Body of pancreas (tissue), 4 donors: ENCODE measurements around the gene PACS1. TPM values are rescaled to one million over a fixed set of nuclear protein-coding genes. Genes with fewer than 3 reads are reported as not detected.

Experiments used
- ATAC-seq: fragments of 150-250 bp; one replicate; pipeline ENCODE4 v1.9.1; 2016
- DNase-seq, 4 donors: peaks; one replicate each; pipeline ENCODE4 v3.0.0-alpha.2; 2019
- H3K27ac ChIP-seq, 4 donors: fragments of 200-600 bp; sonication (generic); 1 replicate in 3 of 4; 2 replicates in 1 of 4; pipeline versions ENCODE4 v1.5.1 to v1.6.1; 2016 to 2019; ENCODE audit warnings: mild to moderate bottlenecking in 1 of 4, mixed read lengths in 1 of 4, moderate library complexity in 1 of 4
- H3K27me3 ChIP-seq, 2 donors: fragments of 200-600 bp; sonication (generic); one replicate each; pipeline ENCODE4 v1.6.0; 2016; ENCODE audit warnings: mild to moderate bottlenecking in 1 of 2
- H3K36me3 ChIP-seq, 2 donors: fragments of 200-600 bp; sonication (generic); replicated peaks in 1 of 2; 2 replicates each; pipeline ENCODE4 v1.5.1; 2016; ENCODE audit warnings: low read depth in 2 of 2; ENCODE audit not compliant: insufficient read depth in 1 of 2
- H3K4me1 ChIP-seq: fragments of 200-600 bp; sonication (generic); one replicate; pipeline ENCODE4 v1.6.0; 2016
- H3K4me3 ChIP-seq, 2 donors: fragments of 200-600 bp; sonication (generic); 1 replicate in 1 of 2; 2 replicates in 1 of 2; pipeline ENCODE4 v1.5.1; 2016 to 2019
- H3K9me3 ChIP-seq, 3 donors: fragments of 200-600 bp; sonication (generic); 1 replicate in 2 of 3; 2 replicates in 1 of 3; pipeline ENCODE4 v1.5.1; 2016
- POLR2A ChIP-seq, 3 donors: fragments of 450-650 bp; IDR thresholded peaks; one replicate each; pipeline ENCODE4 v1.6.1; 2016; ENCODE audit warnings: antibody characterized with exemption in 3 of 3, mild to moderate bottlenecking in 2 of 3
- WGBS, 2 donors: methylation state at CpG; one replicate each; pipeline ENCODE4 v1.1.5; 2017; 5-methylcytosine and 5-hydroxymethylcytosine counted together
- intact Hi-C: fragments of 100-400 bp; cut with DNase I; formaldehyde crosslinking; loops from one replicate; pipeline ENCODE4 v1.15.1; 2023
- total RNA-seq, 2 donors: library from RNA; depleted of rRNA; stranded (reverse); fragments of >200 nt; gene quantifications; one replicate each; pipeline ENCODE4 v1.1.0, GENCODE V29; 2016
- TF ChIP-seq, protein P1 (sequence below), 7 experiments: fragments of 450-650 bp in 4 of 7; fragments of 200-600 bp in 3 of 7; sonication (generic) in 3 of 7; IDR thresholded peaks; one replicate each; pipeline ENCODE4 v1.5.1; 2016 to 2019; ENCODE audit warnings: antibody characterized with exemption in 7 of 7

The PACS1 gene
- total RNA-seq, 2 donors from 2014 or later = 17.5 to 19.7 TPM

DNA sequence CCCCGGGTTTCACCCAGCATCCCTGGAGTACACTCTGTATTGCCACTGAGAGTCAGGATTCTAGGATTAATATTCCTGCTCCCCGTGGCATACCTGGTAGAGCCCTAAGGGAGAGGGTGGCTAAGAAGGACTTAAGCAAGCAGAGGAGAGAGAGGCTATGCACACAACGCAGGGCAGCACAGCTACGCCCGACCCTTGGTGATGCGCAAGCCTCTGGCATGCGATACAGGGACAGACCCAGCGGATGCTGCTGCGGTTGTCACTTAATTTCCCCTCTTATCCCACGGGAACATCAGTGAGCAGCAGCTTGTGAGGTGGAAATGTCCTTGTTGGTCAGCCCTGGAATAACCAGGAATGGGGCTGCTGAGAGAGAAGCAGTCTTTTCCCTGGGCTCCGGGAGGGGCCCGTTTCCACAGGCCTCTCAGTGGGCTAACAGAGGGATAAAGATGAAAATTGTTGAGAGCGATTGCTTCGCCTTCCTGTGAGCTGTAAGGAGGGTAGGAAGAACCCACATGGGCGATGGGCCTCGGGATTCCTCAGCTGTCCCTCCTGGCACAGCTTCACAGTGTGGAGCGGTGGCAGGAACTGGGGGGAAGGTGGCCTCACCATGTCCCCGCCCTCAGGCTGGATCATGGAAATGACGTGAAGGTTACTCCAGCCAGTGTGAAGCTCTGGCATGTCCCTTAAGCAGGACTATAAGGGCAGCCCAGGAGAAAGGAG is 149.9 kb downstream of the PACS1 start:
- ATAC-seq (no peak), DNase-seq (peak in 1 of 4 donors; percentile 7)
- no peaks in the 10 kb centered on the region for H3K27me3 ChIP-seq
- TF ChIP-seq, protein P1, sequence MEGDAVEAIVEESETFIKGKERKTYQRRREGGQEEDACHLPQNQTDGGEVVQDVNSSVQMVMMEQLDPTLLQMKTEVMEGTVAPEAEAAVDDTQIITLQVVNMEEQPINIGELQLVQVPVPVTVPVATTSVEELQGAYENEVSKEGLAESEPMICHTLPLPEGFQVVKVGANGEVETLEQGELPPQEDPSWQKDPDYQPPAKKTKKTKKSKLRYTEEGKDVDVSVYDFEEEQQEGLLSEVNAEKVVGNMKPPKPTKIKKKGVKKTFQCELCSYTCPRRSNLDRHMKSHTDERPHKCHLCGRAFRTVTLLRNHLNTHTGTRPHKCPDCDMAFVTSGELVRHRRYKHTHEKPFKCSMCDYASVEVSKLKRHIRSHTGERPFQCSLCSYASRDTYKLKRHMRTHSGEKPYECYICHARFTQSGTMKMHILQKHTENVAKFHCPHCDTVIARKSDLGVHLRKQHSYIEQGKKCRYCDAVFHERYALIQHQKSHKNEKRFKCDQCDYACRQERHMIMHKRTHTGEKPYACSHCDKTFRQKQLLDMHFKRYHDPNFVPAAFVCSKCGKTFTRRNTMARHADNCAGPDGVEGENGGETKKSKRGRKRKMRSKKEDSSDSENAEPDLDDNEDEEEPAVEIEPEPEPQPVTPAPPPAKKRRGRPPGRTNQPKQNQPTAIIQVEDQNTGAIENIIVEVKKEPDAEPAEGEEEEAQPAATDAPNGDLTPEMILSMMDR (IDR thresholded peaks at IDR 0.05) = no peak
- no peak for TF ChIP-seq POLR2A (IDR thresholded peaks at IDR 0.05)
- intact Hi-C loops = loop anchor here (5.0 kb wide), 1 partner anchor 42 kb away; no protein-coding TSS in a partner anchor
- WGBS, 2 donors = 88 to 91% methylated on average over 13 to 19 of the region's 19 CpGs
- no peak overlapping the region for H3K27ac ChIP-seq
- H3K4me1 ChIP-seq = peaks cover 8% of the 10 kb centered on the region
- H3K4me3 ChIP-seq = no peak overlapping the region
- peaks cover 0 to 13% of the 10 kb centered on the region in 2 donors for H3K36me3 ChIP-seq
- H3K9me3 ChIP-seq = no peaks in the 10 kb centered on the region

DNA sequence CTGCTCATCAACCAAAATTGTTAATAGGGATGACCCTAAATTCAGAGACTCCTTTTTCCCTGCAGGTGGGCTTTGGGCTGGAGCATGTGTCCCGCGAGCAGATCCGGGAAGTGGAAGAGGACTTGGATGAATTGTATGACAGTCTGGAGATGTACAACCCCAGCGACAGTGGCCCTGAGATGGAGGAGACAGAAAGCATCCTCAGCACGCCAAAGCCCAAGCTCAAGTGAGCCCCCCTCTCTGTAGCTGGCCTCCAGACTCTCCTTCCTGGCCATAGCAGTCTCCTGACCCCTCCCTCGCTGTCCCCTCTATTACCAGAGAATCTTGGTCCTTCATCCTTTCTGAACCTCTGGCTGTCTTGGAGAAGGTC is 150.5 kb downstream of the PACS1 start:
- intact Hi-C loops = loop anchor here (5.0 kb wide), 1 partner anchor 42 kb away; no protein-coding TSS in a partner anchor
- ATAC-seq = no peak
- H3K9me3 ChIP-seq = no peaks in the 10 kb centered on the region
- DNase-seq = peak in 1 of 4 donors; percentile 7
- TF ChIP-seq POLR2A (IDR thresholded peaks at IDR 0.05) = no peak
- TF ChIP-seq, protein P1 (IDR thresholded peaks at IDR 0.05) = no peak
- no peak overlapping the region for H3K27ac ChIP-seq
- H3K36me3 ChIP-seq = peaks cover 0 to 13% of the 10 kb centered on the region in 2 donors
- peaks cover 10% of the 10 kb centered on the region for H3K4me1 ChIP-seq
- H3K27me3 ChIP-seq = no peaks in the 10 kb centered on the region
- no peak overlapping the region for H3K4me3 ChIP-seq
- 90 to 100% methylated on average over 6 of the region's 6 CpGs for WGBS, 2 donors

DNA sequence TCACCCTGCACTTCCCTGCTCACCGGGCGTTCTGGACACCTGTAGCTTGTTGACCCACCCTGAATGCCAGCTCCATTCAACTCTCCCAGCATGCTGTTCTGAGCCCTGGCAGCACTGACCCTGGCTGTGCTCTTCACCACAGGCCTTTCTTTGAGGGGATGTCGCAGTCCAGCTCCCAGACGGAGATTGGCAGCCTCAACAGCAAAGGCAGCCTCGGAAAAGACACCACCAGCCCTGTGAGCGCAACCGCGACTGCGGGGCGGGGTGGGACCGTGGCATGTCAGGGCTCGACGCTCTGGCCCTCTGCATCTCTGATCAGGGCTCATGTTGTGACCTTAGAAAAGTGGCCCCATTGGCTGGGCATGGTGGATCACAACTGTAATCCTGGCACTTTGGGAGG is 150.9 kb downstream of the PACS1 start:
- TF ChIP-seq, protein P1 (IDR thresholded peaks at IDR 0.05) = no peak
- TF ChIP-seq POLR2A (IDR thresholded peaks at IDR 0.05) = no peak
- peaks cover 10% of the 10 kb centered on the region for H3K4me1 ChIP-seq
- no peaks in the 10 kb centered on the region for H3K27me3 ChIP-seq

DNA sequence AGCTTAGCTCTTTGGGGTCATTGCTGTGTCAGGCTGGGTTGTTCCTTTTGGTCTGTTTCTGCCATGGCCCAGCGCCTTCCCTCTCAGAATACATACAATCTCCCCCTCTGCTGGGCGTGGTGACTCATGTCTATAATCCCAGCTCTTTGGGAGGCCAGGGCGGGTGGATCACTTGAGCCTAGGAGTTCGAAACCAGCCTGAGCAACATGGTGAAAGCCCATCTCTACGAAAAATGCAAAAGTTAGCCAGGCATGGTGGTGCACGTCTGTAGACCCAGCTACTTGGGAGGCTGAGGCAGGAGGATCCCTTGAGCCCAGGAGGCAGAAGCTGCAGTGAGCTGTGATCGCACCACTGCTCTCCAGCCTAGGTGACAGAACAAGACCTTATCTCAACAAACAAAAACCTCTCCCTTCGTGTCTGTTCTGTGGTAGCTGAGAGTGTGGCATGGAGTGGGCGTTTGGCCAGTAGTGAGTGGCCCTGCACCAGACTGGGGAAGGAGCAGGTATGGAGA is 151.7 kb downstream of the PACS1 start:
- intact Hi-C loops = loop anchor here (5.0 kb wide), 1 partner anchor 41 kb away; no protein-coding TSS in a partner anchor

More for the DNA sequence above, 150.9 kb downstream of the PACS1 start:
- H3K36me3 ChIP-seq = peaks cover 0 to 11% of the 10 kb centered on the region in 2 donors
- peak in 1 of 4 donors; percentile 10 for DNase-seq
- WGBS, 2 donors = 92% methylated on average over 7 to 13 of the region's 13 CpGs
- intact Hi-C loops = loop anchor here (5.0 kb wide), 1 partner anchor 41 kb away; no protein-coding TSS in a partner anchor
- ATAC-seq = no peak
- no peak overlapping the region for H3K4me3 ChIP-seq
- H3K9me3 ChIP-seq = no peaks in the 10 kb centered on the region
- no peak overlapping the region for H3K27ac ChIP-seq

More for the DNA sequence above, 151.7 kb downstream of the PACS1 start:
- H3K36me3 ChIP-seq = peaks cover 0 to 6% of the 10 kb centered on the region in 2 donors
- 74 to 79% methylated on average over 9 of the region's 9 CpGs for WGBS, 2 donors
- H3K4me1 ChIP-seq = peaks cover 10% of the 10 kb centered on the region
- no peak for ATAC-seq
- peak in 1 of 4 donors; percentile 8 for DNase-seq
- no peak overlapping the region for H3K4me3 ChIP-seq
- TF ChIP-seq POLR2A (IDR thresholded peaks at IDR 0.05) = no peak
- TF ChIP-seq, protein P1 (IDR thresholded peaks at IDR 0.05) = no peak
- no peaks in the 10 kb centered on the region for H3K27me3 ChIP-seq
- peak overlapping the region in 2 of 4 donors; percentile 18 to 69 for H3K27ac ChIP-seq
- H3K9me3 ChIP-seq = no peaks in the 10 kb centered on the region
